Measurements from ENCODE around the gene PRR5L.

Gene PRR5L

DNA sequence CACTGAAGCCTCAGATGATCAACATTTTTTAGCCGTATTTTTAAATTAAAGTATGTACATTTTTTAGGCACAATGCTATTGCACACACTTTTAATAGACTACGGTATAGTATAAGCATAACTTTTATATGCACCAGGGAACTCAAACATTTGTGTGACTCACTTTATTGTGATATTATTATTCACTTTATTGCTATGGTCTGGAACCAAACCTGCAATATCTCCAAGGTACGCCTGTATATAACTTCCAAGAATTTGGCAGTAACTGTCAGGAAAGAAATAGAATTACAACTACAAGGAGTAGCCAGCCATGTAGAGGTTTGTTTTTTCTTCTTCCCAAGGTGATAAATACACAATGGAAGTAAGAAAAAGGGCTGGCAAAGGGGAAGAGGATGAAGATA, 62.3 kb downstream of the PRR5L start:
- DNase-seq (ENCODE audit: low read depth): no peak

DNA sequence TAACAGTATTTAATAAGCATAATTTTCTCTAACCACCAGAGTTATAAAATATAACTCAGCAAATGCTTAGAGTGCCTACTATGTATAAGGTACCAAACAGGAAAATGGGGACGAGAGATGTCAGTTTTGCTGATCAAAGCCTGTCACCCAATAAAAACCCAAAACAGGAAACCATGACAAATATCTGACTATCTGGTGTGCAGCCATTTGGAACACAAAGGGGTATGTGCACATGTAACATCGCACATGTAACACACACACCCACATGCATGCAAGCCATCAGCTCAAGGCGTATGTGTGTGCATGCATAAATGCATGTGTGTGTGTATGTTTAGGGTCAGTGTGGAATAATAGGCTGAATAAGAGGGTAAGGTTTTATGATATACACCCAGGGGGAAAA, 64.2 kb downstream of the PRR5L start:
- DNase-seq (ENCODE audit: low read depth): no peak

DNA sequence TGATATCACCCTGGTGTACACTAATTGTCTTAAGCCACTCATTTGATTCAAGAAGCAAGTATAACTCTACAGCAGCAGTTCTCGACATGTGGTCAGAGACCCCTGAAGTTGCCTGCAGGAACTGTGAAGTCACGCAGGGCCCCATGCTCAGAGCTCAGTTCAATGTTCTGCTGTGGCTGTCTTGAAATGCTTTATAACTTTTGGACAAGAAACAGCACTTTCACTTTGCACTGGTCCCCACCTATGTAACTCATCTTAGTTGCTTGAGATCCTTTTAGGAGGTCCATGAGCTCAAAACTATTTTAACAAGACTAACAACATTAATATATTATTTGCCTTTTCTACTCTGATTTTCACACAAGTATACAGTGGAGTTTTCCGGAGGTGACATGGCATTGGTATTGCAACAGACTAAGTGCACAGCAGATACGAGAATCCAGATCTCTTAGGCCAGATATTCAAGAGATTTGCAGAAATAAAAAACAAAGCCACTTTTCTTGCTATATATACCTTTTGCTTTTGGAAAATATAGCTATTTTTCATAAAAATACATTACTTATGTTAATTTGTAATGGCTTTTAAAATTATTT, 64.8 kb downstream of the PRR5L start:
- no peak for DNase-seq (ENCODE audit: low read depth)

DNA sequence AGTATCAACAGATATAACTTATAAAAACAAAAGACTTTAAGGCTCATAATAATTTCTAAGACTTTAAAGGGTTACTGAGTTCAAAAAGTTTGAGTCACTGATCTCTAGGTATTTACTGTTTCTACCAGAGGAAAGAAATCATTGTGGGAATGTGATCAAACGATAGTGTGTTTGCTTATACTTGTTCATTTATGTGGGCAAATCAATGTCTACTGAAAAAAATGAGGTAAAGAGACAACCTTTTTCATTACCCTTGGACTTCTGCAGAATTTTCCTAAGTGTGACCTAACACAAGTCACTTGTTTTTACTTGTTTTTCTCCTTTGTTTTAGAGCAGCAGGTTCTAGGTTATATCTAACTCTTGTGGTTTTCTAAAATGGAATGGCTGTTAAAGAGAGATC, 65.4 kb downstream of the PRR5L start:
- no peak for DNase-seq (ENCODE audit: low read depth)

DNA sequence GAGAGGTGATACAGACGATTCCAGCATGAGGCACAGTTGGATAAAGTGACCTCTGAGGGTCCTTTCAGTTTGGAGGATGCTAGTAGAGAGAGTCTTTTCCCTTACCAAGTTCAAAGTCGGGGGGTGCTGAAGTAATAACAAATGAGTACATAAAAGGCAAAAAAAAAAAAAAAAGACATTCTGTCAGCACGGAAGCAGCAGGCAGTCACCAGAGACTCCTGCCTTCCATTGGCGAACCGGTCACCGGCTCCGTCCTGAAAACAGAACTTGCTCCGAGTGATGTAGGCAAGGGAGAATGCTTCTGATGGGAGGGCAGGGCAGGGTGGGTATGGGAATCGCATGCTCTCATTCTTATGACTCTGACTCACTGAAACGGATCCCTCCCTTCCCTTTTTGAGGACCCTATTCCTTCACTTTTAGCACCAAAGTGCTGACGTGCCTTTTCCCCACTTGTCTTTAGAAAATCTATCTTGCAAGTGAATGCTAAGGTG, 65.9 kb downstream of the PRR5L start:
- no peak for DNase-seq (ENCODE audit: low read depth)

DNA sequence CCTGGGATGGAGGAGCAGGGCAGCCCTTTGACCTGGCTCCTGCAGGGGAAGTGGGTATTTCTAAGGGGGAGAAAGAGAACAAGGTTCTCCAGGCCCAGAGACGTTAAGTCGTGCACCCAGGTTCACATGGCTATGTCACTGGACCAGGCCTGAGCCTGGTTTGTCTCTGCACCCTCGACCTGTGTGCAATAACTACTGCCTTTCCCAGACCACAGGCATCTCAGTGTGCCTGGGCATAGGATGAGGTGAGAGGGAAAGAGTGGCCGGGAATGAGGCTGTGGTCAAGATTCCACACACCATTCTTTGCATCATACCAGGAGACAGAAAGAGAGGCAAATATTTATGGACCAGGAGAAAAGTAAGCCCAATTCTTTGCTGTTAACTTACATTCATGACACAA, 66.8 kb downstream of the PRR5L start:
- DNase-seq (ENCODE audit: low read depth): no peak

DNA sequence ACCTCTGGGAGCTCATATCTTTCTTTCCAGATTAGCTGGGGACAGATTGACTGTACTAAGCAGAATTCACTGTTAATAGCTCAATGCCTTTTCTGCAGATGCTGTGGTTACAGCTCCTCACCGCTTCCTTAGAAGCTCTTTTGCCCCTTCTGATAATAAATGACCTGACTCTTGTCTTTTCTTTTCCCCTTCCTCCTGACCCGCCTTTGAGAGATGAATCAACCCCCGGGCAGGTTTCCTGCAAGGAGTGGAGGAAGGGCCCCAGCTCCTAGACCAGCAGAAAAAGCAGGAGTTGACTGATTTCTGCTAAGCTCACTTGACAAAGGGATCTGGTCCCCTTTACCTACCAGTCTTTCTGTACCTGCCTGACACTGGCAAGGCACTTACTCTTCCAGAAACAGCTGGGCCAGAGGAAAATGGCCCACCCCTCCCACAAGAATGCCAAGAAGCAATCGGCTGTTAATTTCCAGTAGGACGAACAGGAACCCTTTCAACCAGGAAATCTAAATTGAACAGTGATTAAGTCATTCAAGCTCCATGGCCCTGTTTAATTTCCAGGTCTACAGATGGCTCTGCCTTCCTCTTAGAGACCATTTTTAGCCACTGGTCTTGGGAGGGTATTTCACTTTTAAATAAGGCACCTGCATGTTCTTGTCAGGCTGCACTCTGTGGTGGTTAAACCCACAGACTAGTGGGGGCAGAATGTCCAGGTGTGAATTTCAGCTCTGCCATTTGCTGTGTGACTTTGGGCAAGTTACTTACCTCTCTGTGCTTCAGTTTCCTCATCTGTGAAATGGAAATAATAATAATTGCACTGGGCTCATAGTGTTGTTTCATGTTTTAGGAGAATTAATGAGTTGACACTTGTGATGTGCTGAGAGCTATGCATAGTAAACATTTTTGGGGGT, 67.5 kb downstream of the PRR5L start:
- DNase-seq (ENCODE audit: low read depth): no peak

DNA sequence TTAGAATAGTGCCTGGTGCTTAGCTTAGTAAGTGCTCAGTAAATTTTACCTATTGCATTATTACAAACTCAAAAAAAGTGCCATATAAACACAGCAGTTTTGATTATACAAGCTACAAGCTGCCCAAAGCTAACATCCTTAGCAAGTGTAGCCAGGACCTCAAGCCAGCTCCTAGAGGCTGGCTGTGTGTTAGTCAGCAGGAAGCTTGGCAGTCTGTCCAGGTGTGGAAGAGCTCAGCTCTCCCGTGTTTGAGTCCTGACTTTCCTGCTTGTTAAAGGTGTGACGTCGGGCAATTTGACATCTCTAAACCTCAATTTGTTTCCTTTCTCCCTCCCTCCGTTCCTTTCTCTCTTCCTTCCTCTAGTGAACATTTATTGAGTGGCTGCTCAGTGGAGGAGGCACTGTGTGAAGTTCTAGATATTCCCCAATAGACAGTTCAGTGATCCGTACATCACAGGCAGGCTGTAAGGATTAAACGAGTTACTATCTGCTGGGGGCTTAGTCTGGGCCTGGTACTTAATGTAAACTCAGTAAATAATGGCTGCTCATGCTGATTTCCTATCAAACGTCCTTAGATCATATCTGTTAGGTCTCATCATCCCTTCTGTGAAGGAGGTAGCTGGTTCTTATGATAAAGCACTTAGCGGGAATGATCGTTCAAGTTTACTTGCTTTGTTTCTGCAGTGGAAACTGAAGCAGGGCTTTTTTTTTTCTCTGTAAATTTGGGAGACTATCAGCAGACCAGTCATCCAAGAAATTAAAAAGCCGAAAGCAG, 68.7 kb downstream of the PRR5L start:
- DNase-seq (ENCODE audit: low read depth): no peak

DNA sequence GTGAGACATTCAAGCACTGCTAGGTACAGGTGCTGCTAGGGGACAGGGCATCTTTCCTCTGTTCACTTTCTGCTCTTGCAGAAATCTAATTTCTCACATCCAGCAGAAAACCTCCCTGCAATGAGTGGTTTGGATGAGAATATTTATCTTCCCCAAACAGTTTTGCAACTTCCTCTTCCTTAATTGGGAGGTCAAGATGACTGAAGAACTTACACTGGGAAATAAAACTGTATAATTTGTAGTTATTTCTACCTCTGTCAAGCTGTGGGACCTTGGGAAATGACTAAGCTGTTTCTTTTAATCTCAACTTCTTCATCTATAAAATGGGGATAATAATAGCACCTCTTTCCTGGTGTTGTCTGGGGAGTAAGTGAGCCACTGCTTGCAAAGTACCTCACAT, 69.8 kb downstream of the PRR5L start:
- DNase-seq (ENCODE audit: low read depth): no peak

DNA sequence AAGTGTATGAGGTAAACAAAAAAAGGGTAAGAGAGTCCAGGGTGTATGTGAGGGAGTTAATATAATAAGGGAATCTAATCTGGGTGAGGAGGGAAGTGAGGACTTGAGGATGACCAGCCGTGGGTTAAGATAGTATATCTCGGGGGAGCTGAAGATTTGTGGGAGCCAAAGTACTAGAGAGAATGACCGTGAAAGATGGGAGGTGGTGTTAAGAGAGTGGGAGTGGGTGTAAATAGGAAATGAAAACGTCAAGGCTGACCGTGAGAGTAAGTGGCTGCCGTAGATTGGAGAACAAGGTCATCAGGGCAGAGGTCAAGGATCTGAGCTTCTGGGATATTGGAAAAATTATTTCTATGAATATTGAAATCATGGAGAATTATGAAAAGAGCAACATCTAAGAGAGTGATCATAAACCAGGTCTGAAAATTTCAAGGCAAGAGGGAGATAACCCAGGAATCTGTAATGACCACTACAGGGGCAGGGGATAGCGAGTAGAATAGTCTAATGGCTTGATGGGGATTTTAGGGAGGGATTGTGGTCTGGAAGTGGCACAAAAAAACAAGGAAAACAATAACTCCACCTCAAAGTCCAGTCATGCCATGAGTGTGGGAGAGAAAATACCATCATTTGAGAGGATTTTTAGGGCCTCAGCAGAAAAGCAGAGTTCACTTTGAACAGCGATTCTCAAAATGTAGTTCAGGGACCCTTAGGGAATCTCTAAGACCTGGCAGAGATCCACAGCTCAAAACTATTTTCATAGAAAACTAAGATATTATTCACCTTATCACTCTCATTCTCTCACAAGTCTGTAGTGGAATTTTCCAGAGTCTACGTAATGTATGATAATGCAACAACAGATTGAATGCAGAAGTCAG, 72.0 kb downstream of the PRR5L start:
- no peak for DNase-seq (ENCODE audit: low read depth)

DNA sequence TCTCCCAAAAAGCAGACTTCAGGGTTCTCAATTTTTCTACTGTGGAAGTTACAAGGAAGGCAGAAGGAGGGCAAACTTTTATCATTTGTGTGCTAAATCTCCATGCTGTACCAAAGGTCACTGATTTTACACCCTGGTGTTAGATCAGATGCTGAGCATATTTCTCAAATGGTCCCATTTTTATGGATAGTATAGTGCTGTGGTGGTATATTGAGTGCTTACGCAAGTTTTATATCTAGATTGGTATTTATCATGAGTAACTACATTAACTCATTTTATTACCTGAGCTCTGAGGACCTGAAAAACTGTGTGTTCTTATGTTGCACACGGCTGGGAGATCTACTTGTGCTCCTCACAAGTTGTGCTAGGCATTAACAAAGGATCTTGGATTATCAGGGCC, 75.1 kb downstream of the PRR5L start:
- DNase-seq (ENCODE audit: low read depth): no peak

DNA sequence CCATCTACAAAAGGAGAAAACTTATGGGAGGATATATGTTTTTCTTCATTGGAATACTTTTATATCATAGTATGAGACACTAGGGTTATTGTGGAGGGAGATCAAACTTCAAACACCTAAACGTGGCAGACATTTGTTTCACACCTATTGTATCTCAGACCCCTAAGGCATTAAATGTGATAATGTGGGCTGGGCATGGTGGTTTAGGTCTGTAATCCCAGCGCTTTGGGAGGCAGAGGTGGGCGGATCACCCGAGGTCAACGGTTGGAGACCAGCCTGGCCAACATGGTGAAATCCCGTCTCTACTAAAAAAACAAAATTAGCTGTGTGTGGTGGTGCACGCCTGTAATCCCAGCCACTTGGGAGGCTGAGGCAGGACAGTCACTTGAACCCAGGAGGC, 75.5 kb downstream of the PRR5L start:
- DNase-seq (ENCODE audit: low read depth): no peak

DNA sequence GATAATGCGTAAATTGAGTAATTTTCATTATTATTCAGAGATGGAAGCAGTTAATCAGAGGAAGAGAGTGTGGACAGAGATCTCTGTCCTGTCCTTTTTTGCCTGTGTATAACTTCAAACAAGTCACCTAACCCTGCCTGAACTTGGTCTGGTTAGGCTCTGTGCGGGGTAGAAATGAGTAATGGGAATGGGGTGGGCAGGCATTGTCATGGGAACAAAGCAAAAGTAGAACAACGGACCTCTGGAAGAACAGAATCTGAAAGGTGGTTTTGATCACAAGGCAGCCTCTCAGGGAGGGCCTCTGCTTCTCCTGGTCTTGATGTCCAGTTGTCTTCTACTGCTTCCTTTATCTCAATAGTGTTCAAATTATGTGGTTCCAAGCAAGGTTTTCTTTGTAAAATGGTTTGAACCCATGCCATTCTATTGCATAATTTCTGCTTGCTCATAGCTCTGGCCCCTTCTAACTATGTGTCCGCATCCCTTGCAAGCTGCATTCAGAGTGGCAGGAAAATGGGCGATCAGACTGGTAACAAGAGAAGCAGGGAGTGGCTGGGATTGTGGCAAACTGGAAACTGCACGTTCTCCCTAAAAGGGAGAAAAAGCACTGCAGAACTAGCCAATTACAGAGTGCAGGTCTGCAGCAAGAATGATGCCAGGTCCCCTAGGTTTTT, 76.1 kb downstream of the PRR5L start:
- no peak for DNase-seq (ENCODE audit: low read depth)

DNA sequence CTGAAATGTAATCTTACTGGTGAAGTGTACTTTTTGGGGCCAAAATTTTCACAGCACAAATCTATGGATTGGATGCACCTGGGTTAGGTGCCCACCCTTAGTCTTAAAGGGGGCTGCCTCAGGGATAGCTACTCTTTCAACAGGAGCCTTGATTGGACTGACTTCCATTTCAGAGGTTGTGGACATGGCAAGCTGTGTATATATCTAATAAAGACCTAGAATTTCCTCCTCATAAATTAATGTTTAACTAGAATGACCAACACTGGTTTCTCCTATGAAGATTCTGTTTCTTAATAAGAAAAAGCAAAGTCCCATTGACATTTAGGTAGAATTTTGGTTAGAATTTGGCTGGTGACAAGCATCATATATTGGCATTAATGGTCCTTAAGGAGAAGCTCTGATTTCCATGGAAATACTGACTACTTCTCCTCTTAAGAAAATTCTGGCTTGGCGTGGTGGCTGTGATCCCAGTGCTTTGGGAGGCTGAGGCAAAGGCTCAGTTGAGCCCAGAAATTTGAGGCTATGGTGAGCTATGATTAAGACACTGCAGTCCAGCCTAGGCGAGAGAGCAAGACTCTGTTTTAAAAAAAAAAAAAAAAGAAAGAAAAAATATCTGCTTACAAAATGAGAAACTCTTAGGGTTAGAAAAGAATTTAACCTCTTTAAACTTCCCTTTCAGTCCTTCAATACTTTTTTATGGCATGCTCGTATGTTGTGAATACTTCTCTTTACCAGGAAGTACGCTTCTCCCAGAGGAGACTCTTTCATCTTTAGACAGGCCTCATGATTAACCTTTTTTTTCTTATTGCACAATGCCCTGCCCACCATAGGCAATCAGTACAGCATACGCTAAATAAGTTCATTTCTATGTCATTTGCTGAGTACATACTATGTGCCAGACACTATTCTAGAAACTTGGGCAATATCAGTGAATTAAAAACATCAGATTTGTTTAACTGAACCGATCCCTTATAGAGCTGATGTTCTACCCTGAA, 77.2 kb downstream of the PRR5L start:
- no peak for DNase-seq (ENCODE audit: low read depth)

DNA sequence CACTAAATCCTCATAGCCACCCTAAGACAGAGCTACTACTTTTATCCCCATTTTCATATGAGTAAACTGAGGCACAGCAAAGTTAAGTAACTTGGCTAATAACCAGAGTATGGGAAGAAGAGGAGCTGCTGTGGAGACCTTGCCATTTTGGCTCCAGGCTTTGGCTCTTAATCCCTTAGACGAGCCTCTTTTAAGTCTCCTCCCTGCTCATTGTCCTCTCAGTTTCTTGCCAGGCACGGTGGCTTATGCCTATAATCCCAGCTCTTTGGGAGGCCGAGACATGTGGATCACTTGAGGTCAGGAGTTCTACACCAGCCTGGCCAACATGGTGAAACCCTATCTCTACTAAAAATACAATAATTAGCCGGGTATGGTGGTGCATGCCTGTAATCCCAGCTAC, 78.6 kb downstream of the PRR5L start:
- DNase-seq (ENCODE audit: low read depth): no peak

DNA sequence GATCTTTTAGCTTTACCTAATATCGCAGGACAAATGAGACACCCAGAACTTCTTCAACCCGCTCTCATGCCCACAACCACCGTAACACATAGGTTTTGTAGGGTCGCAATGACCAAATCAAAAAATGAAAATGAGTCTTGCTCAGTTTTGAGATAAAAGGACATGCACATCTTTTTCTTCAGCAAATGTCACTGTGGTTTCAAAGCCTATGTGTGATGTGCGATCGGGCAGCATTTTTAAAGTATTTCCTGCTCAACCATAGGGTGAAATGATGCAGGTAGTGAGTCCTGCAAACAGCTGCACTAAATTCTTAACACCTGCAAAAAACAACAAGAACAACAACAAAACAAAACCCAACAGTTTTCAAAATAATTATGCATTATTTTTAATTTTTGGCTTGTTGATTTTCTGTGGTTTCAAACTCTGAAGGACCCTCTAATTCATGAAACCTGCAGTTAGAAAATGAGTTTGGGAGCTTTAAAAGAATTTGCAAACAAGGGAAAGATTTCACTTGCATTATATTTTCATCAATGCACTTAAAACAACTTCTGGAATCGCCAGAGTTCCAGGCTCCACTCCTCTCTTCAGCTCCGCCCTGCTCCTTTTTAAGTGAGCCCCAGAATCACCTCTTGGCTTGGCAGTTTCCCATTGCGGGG, 79.4 kb downstream of the PRR5L start:
- no peak for DNase-seq (ENCODE audit: low read depth)

DNA sequence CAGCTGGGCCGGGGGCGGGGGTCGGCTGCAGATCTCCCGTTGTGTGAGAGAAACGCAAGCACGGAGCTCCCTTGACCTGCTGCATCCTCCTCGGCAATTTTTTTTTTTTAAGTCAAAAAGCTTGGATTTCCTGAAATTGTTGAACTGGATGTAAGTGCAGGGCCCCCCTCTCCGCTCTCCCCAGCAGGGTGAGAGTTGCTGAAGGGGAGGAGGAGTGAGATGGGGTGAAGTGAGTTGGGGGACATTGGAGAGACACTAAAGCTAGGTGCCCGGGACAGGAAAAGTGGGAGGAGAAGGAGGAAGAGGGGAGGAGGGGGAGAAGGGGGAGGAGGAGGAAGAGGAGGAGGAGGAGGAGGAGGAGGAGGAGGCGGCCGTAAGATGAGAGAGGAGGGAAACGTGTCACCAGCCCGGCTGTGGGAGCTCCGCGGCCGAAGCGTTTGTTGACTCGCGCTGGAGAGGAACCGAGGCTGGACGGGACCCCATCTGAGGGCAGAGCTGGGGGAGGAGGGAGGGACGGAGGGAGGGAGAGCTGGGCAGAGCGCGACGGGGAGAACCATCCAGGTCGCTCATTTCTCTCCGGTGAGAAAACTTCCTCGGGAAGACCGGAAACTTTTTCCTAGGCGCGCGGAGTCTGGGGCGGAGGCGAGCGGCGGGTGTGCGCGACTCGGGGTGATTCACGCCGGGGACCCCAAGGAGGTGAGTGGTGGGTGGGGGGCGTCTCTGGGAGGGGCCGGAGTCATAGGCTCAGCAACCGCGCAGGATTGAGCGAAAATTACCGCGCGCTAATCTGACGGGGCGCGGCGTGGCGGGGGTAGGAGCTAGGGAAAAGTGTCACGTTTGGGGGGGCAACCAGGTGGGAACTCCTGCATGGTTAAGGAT, 80.2 kb downstream of the PRR5L start:
- DNase-seq (ENCODE audit: low read depth): no peak
